Right renal pelvis (tissue), 4 donors: ENCODE measurements around the gene SMAGP. TPM values are rescaled to one million over a fixed set of nuclear protein-coding genes. Genes with fewer than 3 reads are reported as not detected.

Experiments used
- DNase-seq, 4 donors: peaks; one replicate each; pipeline ENCODE4 v3.0.0-alpha.2; 2013; ENCODE audit warnings: low read depth in 4 of 4, low spot score in 3 of 4, missing footprints in 1 of 4
- polyA plus RNA-seq, 4 donors: library from polyadenylated mRNA; unstranded; fragments of 120-200 nt; gene quantifications; one replicate each; pipeline ENCODE4 v1.2.1, GENCODE V29; 2013; ENCODE audit not compliant: insufficient read length in 4 of 4

The SMAGP gene
- polyA plus RNA-seq, 4 donors, result 19.9 to 26.1 (median 22.0) TPM

- DNase-seq, result no peak
Observed at GRCh38 chr12:51198568-51199365, 71.4 kb downstream of the SMAGP start.

- no peak for DNase-seq
Observed at GRCh38 chr12:51197736-51198567, 72.3 kb downstream of the SMAGP start.

- DNase-seq, result no peak
Observed at GRCh38 chr12:51196547-51196946, 73.7 kb downstream of the SMAGP start.

GRCh38 chr12:51195841-51196240 is 74.4 kb downstream of the SMAGP start:
- no peak for DNase-seq

Other genes starting within 250 kb of the SMAGP start
- 10 to 100 TPM; 43.7 to 58.6 (median 53.0) TPM for gene SLC11A2, start 244.0 kb downstream of the SMAGP start, polyA plus RNA-seq
- 10 to 100 TPM; 85.2 to 97.8 (median 97.1) TPM for gene LETMD1, start 222.1 kb downstream of the SMAGP start, polyA plus RNA-seq
- 10 to 100 TPM; 35.9 to 39.5 (median 38.5) TPM for gene CSRNP2, start 186.8 kb downstream of the SMAGP start, polyA plus RNA-seq
- gene TFCP2, start 97.3 kb downstream of the SMAGP start, polyA plus RNA-seq, result 10 to 100 TPM; 51.9 to 65.2 (median 62.0) TPM
- gene POU6F1, start 52.4 kb downstream of the SMAGP start, polyA plus RNA-seq, result 10 to 100 TPM in 1 of 4 donors, 1 to 10 TPM in 3; 7.8 to 11.1 (median 9.1) TPM
- gene DAZAP2, start 31.6 kb downstream of the SMAGP start, polyA plus RNA-seq, result 100 to 1,000 TPM; 284 to 334 (median 311) TPM
- gene BIN2, start 53.8 kb upstream of the SMAGP start, polyA plus RNA-seq, result 1 to 10 TPM; 1.7 to 5.1 (median 2.9) TPM
- not detected for gene CELA1, start 76.3 kb upstream of the SMAGP start, polyA plus RNA-seq
- 1 to 10 TPM; 5.0 to 6.9 (median 5.8) TPM for gene GALNT6, start 121.0 kb upstream of the SMAGP start, polyA plus RNA-seq
- 1 to 10 TPM; 3.2 to 3.8 (median 3.5) TPM for gene SLC4A8, start 154.4 kb upstream of the SMAGP start, polyA plus RNA-seq